Measurements from ENCODE around the gene MATK.
"Not testable (repeated sequence)": the region's sequence is repeated elsewhere in the genome, so short reads cannot be mapped to it uniquely, and the experiment has no call there.

MATK gene

GRCh38 chr19:3762501-3763459, 23.4 kb downstream of the MATK start, which contains the start of gene MRPL54:
TSS of gene MRPL54 (plus strand) at chr19:3762682. CDS start at chr19:3762701, 19 bp downstream.
- WGBS, 2 experiments, result 5% methylated on average over 47 of the region's 47 CpGs
- peak within 1 kb of the TSS; percentile 92 for H3K27ac ChIP-seq (ENCODE audit: insufficient read depth, low read depth, low read length, poor library complexity, severe bottlenecking)
- H3K27me3 ChIP-seq (ENCODE audit: control insufficient read depth, insufficient read depth, low read length, poor library complexity, severe bottlenecking), result no peaks in the 10 kb centered on the region
- H3K4me1 ChIP-seq (ENCODE audit: control insufficient read depth, insufficient read depth, low read length), result no peaks in the 10 kb centered on the region
- H3K4me3 ChIP-seq (ENCODE audit: insufficient read depth, low read depth, low read length), result peak within 1 kb of the TSS; percentile 97
- no peaks in the 10 kb centered on the region for H3K9me3 ChIP-seq (ENCODE audit: control insufficient read depth, low read length)
- peaks cover 5% of the 10 kb centered on the region for H3K36me3 ChIP-seq (ENCODE audit: control insufficient read depth, insufficient read depth, low read length)

DNA sequence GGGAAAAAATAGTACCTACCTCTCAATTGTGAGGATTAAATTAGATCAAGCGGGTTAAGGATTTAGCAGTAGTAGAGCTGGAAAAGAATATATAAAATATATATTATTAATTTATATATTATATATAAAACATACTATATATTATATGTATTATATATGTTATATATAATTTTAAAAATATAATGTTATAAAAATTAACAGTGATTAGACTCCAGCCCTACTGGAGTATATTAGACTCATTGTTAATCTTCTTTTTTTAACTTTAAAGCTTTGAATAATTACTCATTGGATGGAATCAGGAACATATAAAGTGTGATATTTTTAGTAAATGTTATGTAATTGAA, 24.1 kb downstream of the MATK start:
- no peak overlapping the region for H3K27ac ChIP-seq (ENCODE audit: insufficient read depth, low read depth, low read length, poor library complexity, severe bottlenecking)
- H3K27me3 ChIP-seq (ENCODE audit: control insufficient read depth, insufficient read depth, low read length, poor library complexity, severe bottlenecking), result no peaks in the 10 kb centered on the region
- no peaks in the 10 kb centered on the region for H3K4me1 ChIP-seq (ENCODE audit: control insufficient read depth, insufficient read depth, low read length)
- H3K4me3 ChIP-seq (ENCODE audit: insufficient read depth, low read depth, low read length), result peak overlapping the region; percentile 97
- H3K36me3 ChIP-seq (ENCODE audit: control insufficient read depth, insufficient read depth, low read length), result peaks cover 5% of the 10 kb centered on the region
- H3K9me3 ChIP-seq (ENCODE audit: control insufficient read depth, low read length), result no peaks in the 10 kb centered on the region
- no CpG with 5 or more reads among the region's 1 CpG for WGBS, 2 experiments

DNA sequence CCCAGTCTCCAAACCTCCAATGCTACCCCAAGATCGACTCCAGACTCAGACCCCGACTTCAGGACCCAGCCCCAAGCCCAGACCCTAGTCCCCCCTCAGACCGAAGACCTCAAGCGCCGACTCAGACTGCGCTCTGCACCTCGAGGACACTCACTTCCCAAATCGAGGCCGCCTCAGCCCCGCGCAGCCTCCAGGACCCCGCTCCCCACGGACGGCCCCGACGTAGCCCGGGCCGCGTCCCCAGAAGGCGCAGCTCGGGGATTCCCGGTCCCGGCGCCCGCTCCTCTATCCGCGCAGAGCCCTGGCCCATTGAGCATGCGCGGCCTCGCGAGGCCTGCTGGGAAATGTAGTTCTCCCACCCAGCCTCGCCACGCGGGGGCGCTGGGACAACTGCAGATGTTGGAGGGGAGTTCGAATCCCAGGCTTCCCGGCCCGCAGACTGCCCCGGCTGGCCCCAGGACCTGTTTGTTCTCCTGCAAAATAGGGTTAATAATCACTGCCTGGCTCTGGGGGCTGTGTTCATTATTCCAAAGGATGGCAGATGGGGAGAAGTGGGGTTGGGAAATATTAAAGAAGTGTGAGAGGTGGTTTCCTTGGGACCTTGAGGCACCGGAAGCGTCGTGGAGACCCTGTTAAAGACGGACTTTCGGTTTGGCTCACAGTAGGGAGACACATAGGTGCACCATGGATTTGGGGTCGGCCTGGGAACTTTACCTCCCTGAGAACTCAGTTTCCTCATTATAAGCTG, 24.6 kb downstream of the MATK start, which contains the start of gene APBA3:
TSS of gene APBA3 (minus strand) at position 311 of the 748 bp plus-strand sequence. CDS start 1,428 bp downstream, outside the sequence.
- Histone ChIP-seq H3K4me3 (ENCODE audit: insufficient read depth, low read depth, low read length) (peak within 1 kb of the TSS; percentile 97), H3K27me3 (ENCODE audit: control insufficient read depth, insufficient read depth, low read length, poor library complexity, severe bottlenecking) (no peaks in the 10 kb centered on the region), H3K4me1 (ENCODE audit: control insufficient read depth, insufficient read depth, low read length) (no peaks in the 10 kb centered on the region), H3K9me3 (ENCODE audit: control insufficient read depth, low read length) (no peaks in the 10 kb centered on the region), H3K27ac (ENCODE audit: insufficient read depth, low read depth, low read length, poor library complexity, severe bottlenecking) (peak within 1 kb of the TSS; percentile 92), H3K36me3 (ENCODE audit: control insufficient read depth, insufficient read depth, low read length) (peaks cover 5% of the 10 kb centered on the region)
- WGBS, 2 experiments, result 8 to 9% methylated on average over 45 of the region's 45 CpGs

DNA sequence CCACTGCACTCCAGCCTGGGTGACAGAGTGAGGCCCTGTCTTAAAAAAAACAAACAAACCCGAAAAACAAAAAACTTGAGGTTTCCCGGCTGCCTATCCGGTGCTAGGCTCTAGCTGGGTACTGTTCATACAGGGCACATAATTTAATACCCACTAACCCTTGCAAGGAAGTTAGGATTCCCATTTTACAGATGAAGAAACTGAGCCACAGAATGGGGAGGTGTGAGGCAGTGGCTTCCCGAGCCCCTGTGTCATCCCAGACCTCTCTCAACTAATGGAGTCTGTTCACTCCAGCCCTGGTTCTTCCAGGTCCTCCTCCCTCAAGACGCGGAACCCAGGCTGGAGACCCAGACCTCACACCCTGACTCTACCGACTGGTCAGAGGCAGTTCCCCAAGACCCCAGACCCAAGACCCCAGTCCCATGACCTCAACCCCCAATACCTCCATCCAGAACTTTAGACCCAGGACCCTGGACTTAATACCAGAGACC, 25.3 kb downstream of the MATK start:
- WGBS, 2 experiments, result 52% methylated on average over 7 of the region's 7 CpGs

GRCh38 chr19:3759482-3760254, 26.5 kb downstream of the MATK start:
- H3K27me3 ChIP-seq (ENCODE audit: control insufficient read depth, insufficient read depth, low read length, poor library complexity, severe bottlenecking), result no peaks in the 10 kb centered on the region
- WGBS, 2 experiments, result 94 to 95% methylated on average over 19 of the region's 19 CpGs
- H3K9me3 ChIP-seq (ENCODE audit: control insufficient read depth, low read length), result no peaks in the 10 kb centered on the region
- no peak overlapping the region for H3K27ac ChIP-seq (ENCODE audit: insufficient read depth, low read depth, low read length, poor library complexity, severe bottlenecking)
- H3K4me1 ChIP-seq (ENCODE audit: control insufficient read depth, insufficient read depth, low read length), result no peaks in the 10 kb centered on the region
- no peak overlapping the region for H3K4me3 ChIP-seq (ENCODE audit: insufficient read depth, low read depth, low read length)
- peaks cover 5% of the 10 kb centered on the region for H3K36me3 ChIP-seq (ENCODE audit: control insufficient read depth, insufficient read depth, low read length)

More for the DNA sequence above, 25.3 kb downstream of the MATK start:
- Histone ChIP-seq H3K27ac (ENCODE audit: insufficient read depth, low read depth, low read length, poor library complexity, severe bottlenecking) (no peak overlapping the region), H3K36me3 (ENCODE audit: control insufficient read depth, insufficient read depth, low read length) (peaks cover 5% of the 10 kb centered on the region), H3K9me3 (ENCODE audit: control insufficient read depth, low read length) (no peaks in the 10 kb centered on the region), H3K4me3 (ENCODE audit: insufficient read depth, low read depth, low read length) (peak overlapping the region; percentile 49), H3K4me1 (ENCODE audit: control insufficient read depth, insufficient read depth, low read length) (no peaks in the 10 kb centered on the region), H3K27me3 (ENCODE audit: control insufficient read depth, insufficient read depth, low read length, poor library complexity, severe bottlenecking) (no peaks in the 10 kb centered on the region)

DNA sequence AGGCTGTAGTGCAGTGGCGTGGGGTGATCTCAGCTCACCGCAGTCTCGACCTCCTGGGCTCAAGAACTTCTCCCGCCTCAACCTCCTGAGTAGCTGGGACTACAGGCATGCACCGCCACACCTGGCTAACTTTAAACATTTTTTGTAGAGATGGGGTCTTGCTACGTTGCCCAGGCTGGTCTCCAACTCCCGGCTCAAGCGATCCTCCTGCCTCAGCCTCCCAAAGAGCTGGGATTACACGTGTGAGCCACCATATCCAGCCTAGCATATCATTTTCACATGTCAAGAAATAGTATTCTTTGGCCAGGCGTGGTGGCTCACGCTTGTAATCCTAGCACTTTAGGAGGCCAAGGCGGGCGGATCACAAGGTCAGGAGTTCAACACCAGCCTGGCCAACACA, 27.9 kb downstream of the MATK start:
- not testable (repeated sequence) for H3K9me3 ChIP-seq (ENCODE audit: control insufficient read depth, low read length); H3K4me1 ChIP-seq (ENCODE audit: control insufficient read depth, insufficient read depth, low read length); H3K27ac ChIP-seq (ENCODE audit: insufficient read depth, low read depth, low read length, poor library complexity, severe bottlenecking); H3K36me3 ChIP-seq (ENCODE audit: control insufficient read depth, insufficient read depth, low read length); H3K27me3 ChIP-seq (ENCODE audit: control insufficient read depth, insufficient read depth, low read length, poor library complexity, severe bottlenecking); H3K4me3 ChIP-seq (ENCODE audit: insufficient read depth, low read depth, low read length)
- 91 to 95% methylated on average over 13 of the region's 13 CpGs for WGBS, 2 experiments

GRCh38 chr19:3757705-3758104, 28.5 kb downstream of the MATK start:
- H3K9me3 ChIP-seq (ENCODE audit: control insufficient read depth, low read length); H3K4me1 ChIP-seq (ENCODE audit: control insufficient read depth, insufficient read depth, low read length); H3K27me3 ChIP-seq (ENCODE audit: control insufficient read depth, insufficient read depth, low read length, poor library complexity, severe bottlenecking); H3K27ac ChIP-seq (ENCODE audit: insufficient read depth, low read depth, low read length, poor library complexity, severe bottlenecking); H3K4me3 ChIP-seq (ENCODE audit: insufficient read depth, low read depth, low read length); H3K36me3 ChIP-seq (ENCODE audit: control insufficient read depth, insufficient read depth, low read length): not testable (repeated sequence)
- WGBS, 2 experiments, result 96 to 98% methylated on average over 7 of the region's 7 CpGs

DNA sequence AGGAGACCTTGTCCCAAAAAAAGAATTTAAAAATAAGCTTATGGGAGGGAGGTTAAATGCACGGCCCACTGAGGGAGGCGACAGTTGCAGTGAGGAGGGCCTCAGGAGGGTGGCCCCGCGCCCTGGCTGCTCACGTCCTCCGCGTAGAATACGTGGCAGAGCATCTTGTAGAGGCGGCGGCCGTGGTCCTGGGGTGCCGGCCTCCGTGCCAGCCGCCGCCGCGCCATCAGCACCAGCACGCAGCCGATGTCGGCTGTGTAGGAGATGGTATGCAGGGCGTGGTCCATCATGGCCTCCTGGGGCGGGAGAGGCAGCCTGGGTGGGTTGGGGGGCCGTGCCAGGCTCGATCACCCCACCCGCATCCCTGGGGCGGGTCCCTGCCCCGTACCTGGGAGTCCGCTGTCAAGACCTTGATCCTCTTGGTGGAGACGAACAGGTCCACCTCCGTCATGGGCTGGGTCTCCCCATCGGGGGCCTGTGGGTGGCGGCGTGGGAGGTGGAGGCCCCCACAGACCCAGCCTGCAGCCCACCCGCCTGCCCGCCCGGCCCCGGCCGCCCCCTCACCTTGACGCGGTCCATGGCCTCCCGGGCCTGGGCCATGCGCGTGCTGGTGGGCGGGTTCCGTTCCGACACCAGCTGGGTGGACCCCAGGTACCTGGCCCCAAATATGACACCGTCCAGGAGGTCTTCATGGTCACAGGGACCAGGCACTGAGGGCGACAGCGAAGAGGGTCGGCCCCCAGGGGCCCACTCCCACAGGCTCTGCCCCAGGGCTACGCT, 32.4 kb downstream of the MATK start:
- no peaks in the 10 kb centered on the region for H3K9me3 ChIP-seq (ENCODE audit: control insufficient read depth, low read length)
- no peak overlapping the region for H3K4me3 ChIP-seq (ENCODE audit: insufficient read depth, low read depth, low read length)
- H3K27ac ChIP-seq (ENCODE audit: insufficient read depth, low read depth, low read length, poor library complexity, severe bottlenecking), result no peak overlapping the region
- H3K4me1 ChIP-seq (ENCODE audit: control insufficient read depth, insufficient read depth, low read length), result no peaks in the 10 kb centered on the region
- no peaks in the 10 kb centered on the region for H3K27me3 ChIP-seq (ENCODE audit: control insufficient read depth, insufficient read depth, low read length, poor library complexity, severe bottlenecking)
- H3K36me3 ChIP-seq (ENCODE audit: control insufficient read depth, insufficient read depth, low read length), result peaks cover 7% of the 10 kb centered on the region
- 95 to 96% methylated on average over 51 of the region's 51 CpGs for WGBS, 2 experiments

GRCh38 chr19:3752492-3752891, 33.7 kb downstream of the MATK start:
- no peaks in the 10 kb centered on the region for H3K4me1 ChIP-seq (ENCODE audit: control insufficient read depth, insufficient read depth, low read length)
- H3K27me3 ChIP-seq (ENCODE audit: control insufficient read depth, insufficient read depth, low read length, poor library complexity, severe bottlenecking), result no peaks in the 10 kb centered on the region
- no peaks in the 10 kb centered on the region for H3K9me3 ChIP-seq (ENCODE audit: control insufficient read depth, low read length)
- peaks cover 7% of the 10 kb centered on the region for H3K36me3 ChIP-seq (ENCODE audit: control insufficient read depth, insufficient read depth, low read length)
- WGBS, 2 experiments, result 96 to 97% methylated on average over 25 of the region's 25 CpGs
- no peak overlapping the region for H3K27ac ChIP-seq (ENCODE audit: insufficient read depth, low read depth, low read length, poor library complexity, severe bottlenecking)
- H3K4me3 ChIP-seq (ENCODE audit: insufficient read depth, low read depth, low read length), result no peak overlapping the region

Data from ectodermal cell (in vitro differentiated cells).